Calu3 (cell line): ENCODE measurements around the gene HMCN1. TPM values are rescaled to one million over a fixed set of nuclear protein-coding genes. Genes with fewer than 3 reads are reported as not detected.

Experiments used
- BruUV-seq: library from RNA; stranded (reverse); fragments of 400-500 nt; replicated peaks from 2 replicates; lab custom pipeline; 2021; lab: Mats Ljungman, UMichigan
- CTCF ChIA-PET: fragments of 300-600 bp; sonication (Branson Sonifier 250); formaldehyde crosslinking; loops from one replicate; lab custom pipeline; 2022; ENCODE audit warnings: antibody characterized with exemption; lab: Charles Lee
- DNase-seq: peaks from one replicate; pipeline ENCODE4 v3.0.0; 2022
- H3K27ac Mint-ChIP-seq: one replicate; pipeline ENCODE4 v1.8.0; 2022; ENCODE audit warnings: mixed read lengths; ENCODE audit not compliant: unreplicated experiment
- H3K27me3 Mint-ChIP-seq: one replicate; pipeline ENCODE4 v1.8.0; 2022; ENCODE audit warnings: mixed read lengths; ENCODE audit not compliant: unreplicated experiment
- H3K36me3 Mint-ChIP-seq: one replicate; pipeline ENCODE4 v1.8.0; 2022; ENCODE audit warnings: mild to moderate bottlenecking, moderate library complexity, mixed read lengths; ENCODE audit not compliant: insufficient read depth, unreplicated experiment
- H3K4me1 Mint-ChIP-seq: one replicate; pipeline ENCODE4 v1.8.0; 2022; ENCODE audit warnings: mild to moderate bottlenecking, low read depth, mixed read lengths; ENCODE audit not compliant: unreplicated experiment
- H3K4me3 Mint-ChIP-seq: one replicate; pipeline ENCODE4 v1.8.0; 2022; ENCODE audit warnings: mild to moderate bottlenecking, low read depth, moderate library complexity, mixed read lengths; ENCODE audit not compliant: unreplicated experiment
- H3K9me3 Mint-ChIP-seq: one replicate; pipeline ENCODE4 v1.8.0; 2022; ENCODE audit warnings: low read depth, mixed read lengths; ENCODE audit not compliant: unreplicated experiment
- CTCF ChIP-seq: fragments of 200-600 bp; IDR thresholded peaks from one replicate; pipeline ENCODE4 v1.8.0; 2022; ENCODE audit warnings: antibody characterized with exemption; ENCODE audit not compliant: unreplicated experiment
- intact Hi-C: fragments of 100-400 bp; cut with micrococcal nuclease; formaldehyde crosslinking; loops from one replicate; pipeline ENCODE4 v1.10.0; 2022; ENCODE audit not compliant: unreplicated experiment
- total RNA-seq: library from RNA; stranded (reverse); gene quantifications from 2 replicates; pipeline ENCODE4 v1.2.3, GENCODE V29; 2022

Gene HMCN1
- total RNA-seq, 1 experiment from 2014 or later: 0.05 TPM

GRCh38 chr1:186043296-186043695 lies 309.1 kb downstream of the HMCN1 start:
- CTCF ChIA-PET: interaction anchor here (0.7 kb wide), 1 partner anchor 1953 kb away, joined by 4 read pairs; no protein-coding TSS in a partner anchor
- Mint-ChIP-seq H3K9me3 (no peaks in the 10 kb centered on the region), H3K4me3 (no peak overlapping the region), H3K27ac (no peak overlapping the region), H3K4me1 (peaks cover 26% of the 10 kb centered on the region), H3K27me3 (no peaks in the 10 kb centered on the region), H3K36me3 (no peaks in the 10 kb centered on the region)
- no TSS peak for BruUV-seq
- intact Hi-C loops: no loop called here
- DNase-seq: no peak
- no peak for TF ChIP-seq CTCF

DNA sequence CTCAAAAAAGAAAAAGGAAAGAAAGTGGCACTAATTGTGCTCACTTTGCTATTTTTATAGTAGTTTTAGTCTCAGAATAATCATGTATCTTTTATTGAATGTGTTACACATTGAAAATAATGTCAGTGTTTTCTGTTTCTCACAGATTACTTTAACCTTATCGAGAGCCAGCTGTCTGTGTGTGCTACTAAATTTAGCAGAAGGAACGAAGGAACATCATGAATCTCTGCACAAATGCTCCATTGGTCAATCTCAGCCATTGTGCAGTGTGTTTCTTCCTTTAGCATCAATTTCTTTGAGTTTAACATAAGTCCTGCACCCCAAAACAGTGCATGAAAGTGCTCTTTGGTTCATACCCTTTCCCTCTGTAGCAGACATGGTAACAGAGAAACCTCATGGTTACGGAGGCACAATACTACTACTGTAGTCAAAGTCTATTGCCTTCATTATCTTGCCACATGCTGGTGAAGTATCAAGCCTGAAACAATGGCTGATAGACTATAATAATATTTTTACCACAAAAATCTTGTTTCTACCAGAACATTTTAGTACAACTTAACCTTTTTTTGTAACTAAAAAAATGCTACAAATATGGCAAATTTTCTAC lies 310.0 kb downstream of the HMCN1 start:
- no peak overlapping the region for H3K4me3 Mint-ChIP-seq
- no peak for DNase-seq
- no peak overlapping the region for H3K27ac Mint-ChIP-seq
- CTCF ChIA-PET: interaction anchor here (0.7 kb wide), 1 partner anchor 1952 kb away, joined by 4 read pairs; no protein-coding TSS in a partner anchor
- intact Hi-C loops: no loop called here
- H3K27me3 Mint-ChIP-seq: no peaks in the 10 kb centered on the region
- TF ChIP-seq CTCF: no peak
- no TSS peak for BruUV-seq
- H3K9me3 Mint-ChIP-seq: no peaks in the 10 kb centered on the region
- peaks cover 18% of the 10 kb centered on the region for H3K4me1 Mint-ChIP-seq
- no peaks in the 10 kb centered on the region for H3K36me3 Mint-ChIP-seq

DNA sequence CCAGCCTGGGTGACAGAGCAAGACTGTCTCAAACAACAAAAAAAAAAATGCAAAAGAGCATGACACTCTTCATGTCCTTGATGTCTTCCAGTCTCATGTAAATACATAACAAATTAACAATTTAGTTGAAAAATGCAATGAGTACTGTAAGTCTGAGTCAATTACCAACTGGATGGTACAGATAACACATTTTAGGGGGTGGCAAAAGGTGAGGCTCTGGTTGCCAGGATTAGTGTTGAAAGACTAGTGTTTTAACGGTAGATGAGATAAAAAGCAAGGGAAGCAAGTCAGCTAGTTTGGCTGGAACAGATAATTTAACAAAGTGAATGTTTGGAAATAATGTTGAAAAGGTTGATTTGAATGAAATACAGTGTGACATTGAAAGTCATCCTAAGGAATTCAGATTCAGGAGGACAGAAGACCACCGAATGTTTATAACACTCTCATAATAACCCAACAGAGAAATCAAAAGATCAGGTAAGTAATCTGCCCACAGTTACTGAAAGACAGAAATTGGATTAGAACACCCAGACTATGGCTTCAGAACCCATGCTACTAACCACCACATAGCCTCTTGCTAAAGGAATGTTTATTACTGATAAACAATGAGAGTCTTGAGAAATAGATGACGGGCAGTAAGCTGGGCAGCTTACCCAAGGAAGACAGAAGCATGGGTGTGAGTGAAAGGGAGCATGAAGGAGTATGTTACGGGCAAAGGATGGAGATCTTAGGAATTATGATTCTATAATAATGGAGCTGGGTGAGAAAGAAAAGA lies 312.4 kb downstream of the HMCN1 start:
- CTCF ChIA-PET: no interaction called here
- no peak overlapping the region for H3K4me3 Mint-ChIP-seq
- H3K27me3 Mint-ChIP-seq: no peaks in the 10 kb centered on the region
- H3K27ac Mint-ChIP-seq: no peak overlapping the region
- H3K36me3 Mint-ChIP-seq: no peaks in the 10 kb centered on the region
- no peaks in the 10 kb centered on the region for H3K9me3 Mint-ChIP-seq
- no peak for TF ChIP-seq CTCF
- H3K4me1 Mint-ChIP-seq: peaks cover 8% of the 10 kb centered on the region
- no peak for DNase-seq
- no TSS peak for BruUV-seq
- intact Hi-C loops: no loop called here

- DNase-seq: no peak
- no peaks in the 10 kb centered on the region for H3K27me3 Mint-ChIP-seq
- no peak overlapping the region for H3K4me3 Mint-ChIP-seq
- intact Hi-C loops: no loop called here
- TF ChIP-seq CTCF: no peak
- CTCF ChIA-PET: no interaction called here
- no peaks in the 10 kb centered on the region for H3K4me1 Mint-ChIP-seq
- H3K27ac Mint-ChIP-seq: no peak overlapping the region
- H3K9me3 Mint-ChIP-seq: no peaks in the 10 kb centered on the region
- no TSS peak for BruUV-seq
- no peaks in the 10 kb centered on the region for H3K36me3 Mint-ChIP-seq
Observed at GRCh38 chr1:186050360-186050759, 316.2 kb downstream of the HMCN1 start.
